GM18861 (cell line): ENCODE data around the gene SRGAP1.

ENCODE experiments used
- ATAC-seq: cut with Tn5 transposase; IDR thresholded peaks from one replicate; pipeline ENCODE4 v1.9.1; 2021; ENCODE audit not compliant: unreplicated experiment

SRGAP1 gene

GRCh38 chr12:63963868-63964267 lies 119.4 kb downstream of the SRGAP1 start:
- no peak for ATAC-seq

GRCh38 chr12:63964301-63964700 lies 119.8 kb downstream of the SRGAP1 start:
- ATAC-seq = no peak

- ATAC-seq = no peak
Measured at GRCh38 chr12:63965936-63966605, 121.6 kb downstream of the SRGAP1 start.

GRCh38 chr12:63966606-63966975 lies 122.1 kb downstream of the SRGAP1 start:
- no peak for ATAC-seq

GRCh38 chr12:63967358-63968145 lies 123.1 kb downstream of the SRGAP1 start:
- ATAC-seq = no peak

DNA sequence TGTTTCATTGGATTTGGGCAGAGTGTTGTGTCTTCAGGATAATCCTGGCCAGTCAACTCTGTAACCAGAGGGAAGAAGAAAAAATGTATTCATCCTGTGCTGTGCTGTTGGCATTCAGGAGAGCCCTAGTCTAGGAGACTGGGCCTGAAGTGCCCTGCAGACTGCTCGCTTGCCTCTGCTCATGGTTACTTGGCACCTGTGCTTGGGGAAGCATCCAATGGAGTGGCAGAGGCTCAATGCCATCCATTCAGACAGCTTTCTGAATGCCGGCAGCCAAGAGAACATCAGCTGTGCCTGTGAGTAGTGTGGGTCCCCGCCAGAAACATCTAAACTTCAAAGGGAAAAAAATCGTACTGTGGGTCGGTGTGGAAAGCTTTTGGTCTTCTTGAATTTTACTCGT lies 124.2 kb downstream of the SRGAP1 start:
- ATAC-seq = no peak

DNA sequence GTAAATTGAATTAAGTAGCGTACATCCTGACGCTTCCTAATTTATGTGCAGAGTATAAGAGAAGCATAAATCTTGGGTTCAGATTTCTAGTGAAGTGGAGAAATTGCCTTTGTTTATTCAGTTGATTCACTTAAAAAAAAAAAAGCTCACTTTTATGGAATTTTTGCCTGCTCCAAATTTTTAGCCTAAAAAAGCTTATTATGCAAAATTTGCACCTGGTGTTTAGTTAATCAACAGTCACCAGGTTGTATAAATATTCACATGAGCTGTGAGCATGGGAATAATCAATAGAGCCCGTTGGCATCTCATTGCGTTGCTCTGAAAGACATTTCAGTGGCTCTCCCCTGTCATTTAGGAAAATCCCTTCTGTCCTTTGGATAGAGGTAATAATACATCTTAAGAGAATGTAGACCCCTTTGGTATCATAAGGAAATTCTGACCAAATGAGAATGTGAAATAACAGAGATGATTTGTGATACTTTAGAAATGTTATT lies 132.4 kb downstream of the SRGAP1 start:
- ATAC-seq = no peak

DNA sequence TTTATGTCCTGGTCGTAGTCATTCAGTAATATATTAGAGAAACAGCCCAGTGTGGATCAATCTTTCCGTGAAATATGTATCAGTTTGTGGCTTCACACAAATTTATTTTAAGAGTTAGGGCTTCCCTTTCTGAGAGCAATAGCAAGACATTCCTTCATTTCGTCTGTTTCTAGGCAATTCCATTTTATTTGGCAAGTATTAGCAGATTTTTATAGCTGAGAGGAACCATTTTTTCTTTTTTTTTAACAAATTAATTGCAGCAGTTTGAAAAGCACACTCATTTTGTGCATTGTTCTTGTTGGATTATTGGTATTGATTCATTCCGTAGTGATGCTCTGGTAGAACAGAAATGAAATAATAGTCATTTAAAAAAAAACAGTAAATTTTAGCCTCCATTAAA lies 132.9 kb downstream of the SRGAP1 start:
- no peak for ATAC-seq

DNA sequence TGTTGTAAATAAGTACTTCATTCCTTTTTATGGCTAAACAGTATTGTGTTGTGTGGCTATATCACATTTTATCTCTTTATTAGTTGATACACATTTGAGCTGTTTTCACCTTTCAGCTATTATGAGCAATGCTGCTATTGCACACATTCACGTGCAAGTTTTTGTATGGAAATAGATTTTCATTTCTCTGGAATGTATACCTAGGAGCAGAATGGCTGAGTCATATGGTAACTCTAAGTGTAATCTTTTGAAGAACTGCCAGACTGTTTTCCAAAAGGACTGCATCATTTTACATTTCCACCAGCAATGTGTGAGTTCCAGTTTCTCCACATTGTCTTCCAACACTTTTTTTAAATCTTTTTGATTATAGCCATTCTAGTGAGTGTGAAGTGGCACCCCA lies 134.0 kb downstream of the SRGAP1 start:
- ATAC-seq = no peak

GRCh38 chr12:63980211-63980610 lies 135.7 kb downstream of the SRGAP1 start:
- no peak for ATAC-seq

DNA sequence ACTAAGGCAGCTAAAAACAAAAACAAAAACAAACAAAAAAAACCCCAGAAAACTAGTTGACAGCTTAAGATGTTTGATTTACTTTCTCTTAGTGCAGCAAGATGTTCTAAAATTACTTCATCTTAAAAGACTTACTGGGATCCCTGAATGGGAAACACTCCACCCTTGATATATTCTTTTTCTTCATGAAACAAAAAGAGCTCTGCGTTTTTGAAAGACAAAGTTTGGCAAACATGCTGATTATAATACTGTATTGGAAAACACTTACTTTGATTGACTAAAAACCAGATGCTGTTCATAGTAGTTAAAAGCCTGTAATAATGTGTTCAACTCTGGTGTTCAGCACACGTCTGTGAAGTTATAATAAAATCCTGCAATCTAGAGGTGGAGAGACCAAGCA lies 136.8 kb downstream of the SRGAP1 start:
- no peak for ATAC-seq

DNA sequence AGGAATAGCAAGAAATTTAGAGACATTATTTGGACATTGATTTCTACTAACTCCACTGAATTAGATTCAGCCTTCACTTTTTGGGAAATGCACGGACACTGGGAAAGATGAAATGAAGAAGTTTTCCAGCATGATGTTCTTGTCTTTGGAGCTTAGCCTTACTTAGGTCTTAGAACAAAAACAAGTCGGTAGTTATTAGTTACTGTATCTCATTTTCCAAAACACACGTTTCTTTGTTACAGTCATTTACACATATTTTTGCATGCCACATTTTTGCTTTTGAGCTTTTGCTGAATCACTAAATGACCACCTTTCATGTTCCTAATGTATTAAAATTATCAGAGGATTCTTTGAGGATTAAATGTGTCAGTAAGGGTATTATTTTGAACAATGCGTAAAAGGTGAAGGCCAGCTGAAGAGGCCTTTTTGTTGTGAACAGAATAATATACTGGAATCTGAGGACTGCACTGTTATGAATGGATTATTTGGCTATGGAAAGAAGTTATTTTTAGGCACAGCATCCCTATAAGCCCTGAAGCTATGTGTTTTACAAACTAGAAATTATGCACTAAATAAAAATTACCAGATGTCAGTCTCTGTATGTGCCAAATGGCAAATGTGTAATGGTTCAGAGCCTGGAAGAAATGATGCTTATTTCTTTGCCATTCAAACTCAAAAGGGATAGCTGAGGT lies 138.2 kb downstream of the SRGAP1 start:
- ATAC-seq = no peak

DNA sequence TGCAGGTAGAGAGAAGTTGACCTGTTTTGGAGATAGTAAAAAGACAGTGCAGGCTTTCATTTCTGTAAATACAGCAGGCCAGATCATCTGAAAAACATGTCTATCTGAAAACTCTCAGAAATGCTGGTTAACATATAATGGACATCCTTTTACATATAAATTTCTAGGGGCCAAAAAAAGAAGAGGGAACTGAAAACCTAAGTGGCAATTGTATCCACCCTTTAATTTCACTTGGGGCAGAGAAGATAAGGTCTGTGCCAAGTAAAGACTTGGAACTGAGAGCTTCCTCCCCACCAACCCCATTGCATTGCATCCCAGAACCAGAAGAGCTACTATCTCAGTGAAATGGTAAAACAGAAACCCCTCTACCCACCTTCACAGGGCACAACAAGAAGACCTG lies 141.0 kb downstream of the SRGAP1 start:
- no peak for ATAC-seq

- ATAC-seq = no peak
Measured at GRCh38 chr12:63985945-63986344, 141.4 kb downstream of the SRGAP1 start.

GRCh38 chr12:63989301-63989845 lies 144.9 kb downstream of the SRGAP1 start:
- ATAC-seq = no peak

DNA sequence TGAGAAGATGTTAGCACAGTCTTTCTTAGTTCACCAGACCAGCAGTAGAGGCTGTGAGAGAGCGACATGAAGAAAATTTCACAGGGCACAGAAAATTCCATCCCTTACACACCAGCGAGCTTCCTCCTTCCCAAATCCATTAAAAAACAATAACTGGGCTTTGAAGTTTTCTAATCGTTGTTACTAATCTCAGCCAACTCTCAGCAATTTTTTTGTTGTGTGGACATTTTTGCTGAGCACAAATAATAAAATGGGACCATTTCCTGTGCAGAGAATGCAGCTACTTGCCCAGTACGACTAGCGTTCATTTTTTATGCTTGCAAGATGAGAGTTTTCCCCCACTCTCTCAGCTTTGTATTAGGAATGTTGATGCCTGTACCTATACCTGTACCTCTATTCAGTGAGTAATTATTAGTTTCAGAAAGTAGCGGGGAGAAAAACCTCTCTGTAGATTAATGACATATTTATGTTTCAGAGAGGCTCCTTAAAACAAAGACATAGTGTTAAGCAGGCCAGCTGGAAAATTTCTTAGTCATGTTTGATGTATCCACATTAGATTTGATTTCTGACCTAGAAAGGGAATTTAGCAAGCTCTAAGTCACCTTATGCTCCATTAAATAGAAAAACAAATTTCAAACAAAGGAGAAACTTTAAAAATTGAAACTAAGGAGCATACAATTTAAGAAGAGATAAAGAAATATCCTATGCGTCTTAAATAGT lies 146.5 kb downstream of the SRGAP1 start:
- no peak for ATAC-seq

DNA sequence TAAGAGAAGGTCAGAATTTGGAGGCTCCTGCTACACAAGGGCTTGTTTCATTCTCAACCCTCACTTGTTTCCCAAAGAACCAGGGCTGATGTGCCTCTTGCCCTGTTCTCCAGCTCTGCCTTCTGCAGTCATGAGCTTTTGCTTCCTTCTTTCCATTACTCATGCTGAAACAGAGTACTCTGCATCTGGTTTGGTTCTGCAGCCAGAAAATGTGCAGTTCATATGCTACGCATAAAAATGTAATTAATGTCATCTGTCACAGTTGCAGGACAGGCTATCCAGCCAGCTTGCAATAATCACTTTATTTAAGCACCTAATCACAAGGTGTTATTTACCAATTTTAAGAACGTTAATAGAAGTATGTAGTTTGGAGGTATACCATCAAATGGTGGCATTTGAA lies 150.2 kb downstream of the SRGAP1 start:
- ATAC-seq = no peak

GRCh38 chr12:63995512-63995911 lies 151.0 kb downstream of the SRGAP1 start:
- ATAC-seq = no peak

GRCh38 chr12:63996556-63996955 lies 152.1 kb downstream of the SRGAP1 start:
- ATAC-seq = no peak

DNA sequence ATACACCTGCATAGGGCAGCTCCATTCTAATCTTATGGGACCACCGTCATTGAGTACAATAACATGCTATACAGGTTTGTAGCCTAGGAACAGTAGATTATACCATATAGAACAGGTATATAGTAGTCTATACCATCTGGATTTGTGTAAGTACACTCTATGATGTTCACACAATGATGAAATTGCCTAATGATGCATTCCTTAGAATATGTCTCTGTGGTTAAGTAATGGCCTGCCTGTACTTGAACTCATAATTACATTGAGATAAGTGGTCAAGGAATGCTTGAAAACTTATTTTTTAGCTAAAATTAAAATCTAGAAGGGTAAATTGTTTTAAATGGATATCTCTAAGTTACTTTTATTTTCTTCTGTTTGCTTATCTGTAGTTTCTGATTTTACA lies 152.7 kb downstream of the SRGAP1 start:
- ATAC-seq = no peak

DNA sequence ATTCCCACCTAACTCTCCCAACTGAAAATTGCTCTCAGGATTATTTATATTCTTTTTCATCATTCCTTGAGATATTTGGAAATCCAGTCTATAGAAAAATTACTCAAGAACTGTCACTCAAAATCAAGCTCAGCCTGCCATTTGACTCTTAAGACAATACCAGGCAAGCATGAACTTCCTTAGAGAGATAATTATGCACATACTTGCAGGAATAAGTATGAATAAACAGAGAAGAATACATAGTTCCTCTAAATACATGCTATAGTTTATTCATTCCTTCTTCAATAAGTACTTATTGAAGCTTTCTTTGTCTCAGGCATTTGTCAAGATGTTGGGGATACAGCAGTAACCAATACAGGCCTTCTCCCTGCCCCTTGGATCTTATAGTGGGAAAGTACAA lies 154.1 kb downstream of the SRGAP1 start:
- no peak for ATAC-seq
